Hepatocyte (in vitro differentiated cells): Measurements from ENCODE around the gene RAX. TPM values are rescaled to one million over a fixed set of nuclear protein-coding genes. Genes with fewer than 3 reads are reported as not detected.

ENCODE experiments used
- DNase-seq: peaks from one replicate; pipeline ENCODE4 v3.0.0-alpha.2; 2016; ENCODE audit warnings: low spot score
- H2AFZ ChIP-seq: fragments of 200-600 bp; sonication (generic); 2 replicates; pipeline ENCODE4 v1.6.0; 2016; ENCODE audit warnings: antibody characterized with exemption, mild to moderate bottlenecking
- H3K27ac ChIP-seq: fragments of 200-600 bp; sonication (generic); 2 replicates; pipeline ENCODE4 v1.5.1; 2016; ENCODE audit warnings: mild to moderate bottlenecking
- H3K27me3 ChIP-seq: fragments of 200-600 bp; sonication (generic); 2 replicates; pipeline ENCODE4 v1.6.1; 2016
- H3K36me3 ChIP-seq: fragments of 200-600 bp; sonication (generic); replicated peaks from 2 replicates; pipeline ENCODE4 v1.5.1; 2016; ENCODE audit warnings: low read depth; ENCODE audit not compliant: insufficient read depth
- H3K4me1 ChIP-seq: fragments of 200-600 bp; sonication (generic); 2 replicates; pipeline ENCODE4 v1.5.1; 2016; ENCODE audit warnings: mild to moderate bottlenecking, moderate library complexity; ENCODE audit not compliant: insufficient read depth
- H3K4me2 ChIP-seq: fragments of 200-600 bp; sonication (generic); 2 replicates; pipeline ENCODE4 v1.6.0; 2016
- H3K4me3 ChIP-seq: fragments of 200-600 bp; sonication (generic); 2 replicates; pipeline ENCODE4 v1.5.1; 2016; ENCODE audit warnings: mild to moderate bottlenecking
- H3K79me2 ChIP-seq: fragments of 200-600 bp; sonication (generic); 2 replicates; pipeline ENCODE4 v1.6.0; 2017; ENCODE audit warnings: mild to moderate bottlenecking
- H3K9me2 ChIP-seq: fragments of 200-600 bp; sonication (generic); replicated peaks from 2 replicates; pipeline ENCODE4 v1.6.0; 2017; ENCODE audit warnings: mild to moderate bottlenecking; ENCODE audit not compliant: insufficient read depth
- H3K9me3 ChIP-seq: fragments of 200-600 bp; sonication (generic); 2 replicates; pipeline ENCODE4 v1.5.1; 2016; ENCODE audit warnings: low read depth, mild to moderate bottlenecking
- H4K20me1 ChIP-seq: fragments of 200-600 bp; sonication (generic); 2 replicates; pipeline ENCODE4 v1.6.0; 2016; ENCODE audit warnings: mild to moderate bottlenecking; ENCODE audit not compliant: insufficient read depth, poor library complexity, severe bottlenecking
- CTCF ChIP-seq: fragments of 200-600 bp; sonication (generic); IDR thresholded peaks from 2 replicates; pipeline ENCODE4 v1.5.1; 2016; ENCODE audit warnings: antibody characterized with exemption, mild to moderate bottlenecking; ENCODE audit not compliant: poor library complexity
- EZH2 ChIP-seq: fragments of 200-600 bp; sonication (generic); IDR thresholded peaks from 2 replicates; pipeline ENCODE4 v1.6.1; 2016; ENCODE audit warnings: antibody characterized with exemption, mild to moderate bottlenecking, borderline replicate concordance
- EZH2phosphoT487 ChIP-seq: fragments of 200-600 bp; sonication (generic); IDR thresholded peaks from one replicate; pipeline ENCODE4 v1.6.1; 2018; ENCODE audit warnings: antibody characterized with exemption, mild to moderate bottlenecking, low read depth, moderate library complexity; ENCODE audit not compliant: unreplicated experiment, severe bottlenecking
- WGBS: methylation state at CpG from one replicate; pipeline ENCODE4 v1.1.6; 2016; ENCODE audit warnings: low lambda C conversion rate; ENCODE audit errors: missing lambda C conversion rate; 5-methylcytosine and 5-hydroxymethylcytosine counted together
- polyA plus RNA-seq: library from polyadenylated mRNA; unstranded; fragments of >200 nt; fragmentation: Nextera tagmentation; extraction: Ambion mirVana; gene quantifications from 2 replicates; pipeline ENCODE4 v1.2.1, GENCODE V29; 2016
- total RNA-seq: library from RNA; depleted of rRNA; stranded (reverse); fragments of >200 nt; gene quantifications from 2 replicates; pipeline ENCODE4 v1.2.3, GENCODE V29; 2014

RAX gene
- total and polyA plus RNA-seq, 2 experiments from 2014 or later, result not detected

DNA sequence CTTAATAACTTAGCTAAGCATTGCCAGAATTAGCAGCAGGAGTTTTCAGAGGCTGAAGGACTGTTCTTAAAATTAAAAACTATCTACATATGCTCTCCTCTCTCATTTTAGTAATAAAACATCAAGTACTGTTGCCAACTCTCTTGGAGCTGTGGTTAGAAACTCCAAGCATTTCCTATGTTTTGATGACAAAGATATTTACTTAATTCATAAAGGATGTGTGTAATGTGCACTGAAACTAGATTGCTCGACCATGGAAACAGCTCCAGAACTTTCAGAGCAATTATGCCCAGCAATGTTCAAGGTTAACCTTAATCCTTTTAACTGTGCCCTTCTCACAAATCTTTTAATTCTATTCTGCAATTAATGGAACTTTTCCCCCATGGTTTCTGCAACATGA lies 44.9 kb downstream of the RAX start:
- H3K27ac ChIP-seq, result no peak overlapping the region
- 42% methylated on average over 1 of the region's 1 CpG for WGBS
- no peaks in the 10 kb centered on the region for H3K36me3 ChIP-seq
- H3K4me2 ChIP-seq, result no peak overlapping the region
- no peaks in the 10 kb centered on the region for H4K20me1 ChIP-seq
- peaks cover 62% of the 10 kb centered on the region for H3K27me3 ChIP-seq
- H3K4me3 ChIP-seq, result no peak overlapping the region
- no peaks in the 10 kb centered on the region for H3K9me2 ChIP-seq
- TF ChIP-seq CTCF (no peak), EZH2phosphoT487 (no peak), EZH2 (no peak)
- H3K79me2 ChIP-seq, result no peaks in the 10 kb centered on the region
- no peak overlapping the region for H2AFZ ChIP-seq
- H3K4me1 ChIP-seq, result no peaks in the 10 kb centered on the region
- no peaks in the 10 kb centered on the region for H3K9me3 ChIP-seq
- no peak for DNase-seq

DNA sequence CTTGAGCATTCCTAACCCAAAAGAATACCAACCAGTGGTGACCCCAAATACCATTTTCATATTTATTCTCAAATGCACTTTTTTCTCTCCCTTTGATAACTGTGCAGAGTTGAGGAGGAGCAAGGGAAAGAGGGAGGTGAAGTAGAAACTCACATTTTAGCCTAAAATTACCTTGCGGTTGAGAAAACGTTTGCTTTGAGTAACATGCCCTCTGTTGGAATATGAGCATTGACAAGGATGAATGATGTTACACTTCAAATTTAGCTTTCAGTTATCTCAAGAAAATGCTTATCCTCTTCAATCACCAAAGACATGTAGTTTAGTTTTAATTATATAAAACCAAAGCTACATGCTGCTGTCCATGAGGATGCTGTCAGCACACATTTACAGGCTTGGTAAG lies 50.9 kb downstream of the RAX start:
- no peak for DNase-seq
- Histone ChIP-seq H3K4me1 (peaks cover 14% of the 10 kb centered on the region), H3K36me3 (no peaks in the 10 kb centered on the region), H2AFZ (no peak overlapping the region), H3K9me3 (no peaks in the 10 kb centered on the region), H3K4me2 (no peak overlapping the region), H3K27me3 (peaks cover 80% of the 10 kb centered on the region), H3K79me2 (no peaks in the 10 kb centered on the region), H3K4me3 (no peak overlapping the region), H3K9me2 (no peaks in the 10 kb centered on the region), H4K20me1 (no peaks in the 10 kb centered on the region), H3K27ac (no peak overlapping the region)
- no peak for TF ChIP-seq EZH2
- TF ChIP-seq CTCF, result no peak
- no peak for TF ChIP-seq EZH2phosphoT487
- 76% methylated on average over 2 of the region's 2 CpGs for WGBS

GRCh38 chr18:59220784-59221765 lies 52.2 kb downstream of the RAX start:
- peak overlapping the region; percentile 78 for H3K4me2 ChIP-seq
- DNase-seq, result no peak

DNA sequence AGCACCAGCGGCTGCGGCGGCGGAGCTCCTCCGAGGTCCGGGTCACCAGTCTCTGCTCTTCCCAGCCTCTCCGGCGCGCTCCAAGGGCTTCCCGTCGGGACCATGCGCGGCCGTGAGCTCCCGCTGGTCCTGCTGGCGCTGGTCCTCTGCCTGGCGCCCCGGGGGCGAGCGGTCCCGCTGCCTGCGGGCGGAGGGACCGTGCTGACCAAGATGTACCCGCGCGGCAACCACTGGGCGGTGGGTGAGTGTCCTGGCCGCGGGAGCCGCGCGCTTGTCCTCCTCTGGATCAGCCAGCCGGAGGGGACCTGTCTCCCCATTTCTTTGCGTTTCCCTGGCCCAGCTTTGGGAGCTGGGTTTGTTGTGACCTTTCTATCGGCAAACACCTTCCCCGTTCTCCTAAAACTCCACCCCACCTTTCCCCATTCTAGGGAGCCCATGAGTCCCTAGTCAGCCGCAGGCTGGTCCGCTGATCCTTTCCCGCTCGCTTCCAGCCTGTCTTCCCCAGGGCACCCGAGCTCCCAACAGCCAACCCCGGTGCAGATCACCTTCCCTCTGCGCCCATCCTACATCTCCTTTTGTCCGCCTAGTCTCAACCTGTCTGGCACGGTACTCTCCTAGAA lies 53.0 kb downstream of the RAX start:
- no peaks in the 10 kb centered on the region for H4K20me1 ChIP-seq
- H3K27ac ChIP-seq, result no peak overlapping the region
- TF ChIP-seq EZH2phosphoT487 (peak; percentile 33), EZH2 (peak; percentile 22), CTCF (no peak)
- H3K79me2 ChIP-seq, result no peaks in the 10 kb centered on the region
- no peak overlapping the region for H2AFZ ChIP-seq
- H3K9me3 ChIP-seq, result no peaks in the 10 kb centered on the region
- DNase-seq, result no peak
- peaks cover 93% of the 10 kb centered on the region for H3K27me3 ChIP-seq
- H3K36me3 ChIP-seq, result no peaks in the 10 kb centered on the region
- H3K9me2 ChIP-seq, result no peaks in the 10 kb centered on the region
- H3K4me3 ChIP-seq, result no peak overlapping the region
- WGBS, result 4% methylated on average over 37 of the region's 46 CpGs
- peaks cover 14% of the 10 kb centered on the region for H3K4me1 ChIP-seq
- H3K4me2 ChIP-seq, result peak overlapping the region; percentile 78

More at GRCh38 chr18:59220784-59221765, 52.2 kb downstream of the RAX start:
- Histone ChIP-seq H2AFZ (peak overlapping the region; percentile 31), H4K20me1 (no peaks in the 10 kb centered on the region), H3K4me3 (no peak overlapping the region), H3K9me2 (no peaks in the 10 kb centered on the region), H3K4me1 (peaks cover 14% of the 10 kb centered on the region), H3K79me2 (no peaks in the 10 kb centered on the region), H3K27me3 (peaks cover 90% of the 10 kb centered on the region), H3K9me3 (no peaks in the 10 kb centered on the region), H3K27ac (no peak overlapping the region), H3K36me3 (no peaks in the 10 kb centered on the region)
- peak; percentile 64 for TF ChIP-seq EZH2
- TF ChIP-seq EZH2phosphoT487, result no peak
- WGBS, result 9% methylated on average over 35 of the region's 47 CpGs
